Measurements from ENCODE around the gene RIC8A. TPM values are rescaled to one million over a fixed set of nuclear protein-coding genes. Genes with fewer than 3 reads are reported as not detected.

The RIC8A gene
- total and polyA plus RNA-seq, 2 of the 13 experiments (the other 11 are each of a cell fraction or from before 2014, with no cell fraction given), result 62.1 to 63.8 TPM

GRCh38 chr11:208181-208916 is 841 bp downstream of the RIC8A start (continued):
- TF ChIP-seq AKNA (CRISPR knock-in tag; IDR thresholded peaks at IDR 0.05; ENCODE audit: borderline replicate concordance) (no peak), HNF4A (CRISPR knock-in tag; IDR thresholded peaks at IDR 0.05) (no peak), MXD1 (CRISPR knock-in tag; IDR thresholded peaks at IDR 0.05) (no peak; the same call in 1 of the 2 replicates), TAF1 (CRISPR knock-in tag; IDR thresholded peaks at IDR 0.05) (no peak; the same call in 1 of the 2 replicates), EZH2 (conservative IDR thresholded peaks at IDR 0.05; ENCODE audit: low read depth, low read length) (no peak), HOXA5 (CRISPR knock-in tag; IDR thresholded peaks at IDR 0.05) (no peak), ZNF569 (CRISPR knock-in tag; IDR thresholded peaks at IDR 0.05; ENCODE audit: borderline replicate concordance) (no peak), ERF (CRISPR knock-in tag; IDR thresholded peaks at IDR 0.05) (peak; percentile 39; the same call in 1 of the 2 replicates), SKI (IDR thresholded peaks at IDR 0.05; ENCODE audit: partially characterized antibody) (peak; percentile 44), HNRNPH1 (optimal IDR thresholded peaks at IDR 0.05; ENCODE audit: low read depth, low read length) (no peak), MAFG (CRISPR knock-in tag; IDR thresholded peaks at IDR 0.05) (no peak), CCAR2 (optimal IDR thresholded peaks at IDR 0.05; ENCODE audit: low read depth, low read length) (no peak), SAP130 (CRISPR knock-in tag; IDR thresholded peaks at IDR 0.05; ENCODE audit: low read depth) (peak; percentile 87), NR3C1 (CRISPR knock-in tag; IDR thresholded peaks at IDR 0.05) (no peak), ZNF282 (IDR thresholded peaks at IDR 0.05; ENCODE audit: partially characterized antibody) (no peak), TMF1 (CRISPR knock-in tag; IDR thresholded peaks at IDR 0.05; ENCODE audit: low read depth) (no peak), KLF13 (CRISPR knock-in tag; IDR thresholded peaks at IDR 0.05) (no peak), ARHGAP35 (CRISPR knock-in tag; IDR thresholded peaks at IDR 0.05; ENCODE audit: borderline replicate concordance) (no peak), AGO2 (optimal IDR thresholded peaks at IDR 0.05; ENCODE audit: low read depth, low read length) (peak; percentile 78), ZFP36L1 (CRISPR knock-in tag; IDR thresholded peaks at IDR 0.05) (no peak), PCBP2 (optimal IDR thresholded peaks at IDR 0.05; ENCODE audit: low read depth, low read length, poor library complexity, severe bottlenecking) (no peak), KDM4B (CRISPR knock-in tag; IDR thresholded peaks at IDR 0.05) (no peak), THAP8 (CRISPR knock-in tag; IDR thresholded peaks at IDR 0.05; ENCODE audit: borderline replicate concordance) (no peak)
